A673 (cell line): ENCODE data around the gene SLC26A8. TPM values are rescaled to one million over a fixed set of nuclear protein-coding genes. Genes with fewer than 3 reads are reported as not detected.

Experiments used
- BruUV-seq: library from RNA; stranded (reverse); fragments of 400-500 nt; replicated peaks from 2 replicates; lab custom pipeline; 2021; lab: Mats Ljungman, UMichigan
- CTCF ChIA-PET: fragments of 300-600 bp; sonication (Branson Sonifier 250); formaldehyde crosslinking; loops from one replicate; lab custom pipeline; 2022; ENCODE audit warnings: antibody characterized with exemption; lab: Charles Lee
- POLR2A ChIA-PET: fragments of 300-600 bp; sonication (Branson Sonifier 250); formaldehyde crosslinking; loops from one replicate; lab custom pipeline; 2022; ENCODE audit warnings: antibody characterized with exemption; ENCODE audit not compliant: low non-redundant PET; lab: Charles Lee
- DNase-seq: peaks from one replicate; pipeline ENCODE4 v3.0.0-alpha.2; 2015; ENCODE audit warnings: low spot score
- H3K27ac ChIP-seq: fragments of 200-600 bp; sonication (generic); 2 replicates; pipeline ENCODE4 v1.5.1; 2016; ENCODE audit warnings: mixed run types, low read depth, mild to moderate bottlenecking, mixed read lengths, antibody characterized with exemption, low read length; ENCODE audit not compliant: poor library complexity, severe bottlenecking
- H3K27me3 ChIP-seq: fragments of 200-600 bp; sonication (generic); replicated peaks from 2 replicates; pipeline ENCODE4 v1.6.1; 2017; ENCODE audit warnings: mixed run types, low read depth, mild to moderate bottlenecking, mixed read lengths, antibody characterized with exemption, low read length; ENCODE audit not compliant: insufficient read depth, poor library complexity
- H3K36me3 ChIP-seq: fragments of 200-600 bp; sonication (generic); 2 replicates; pipeline ENCODE4 v1.6.1; 2016; ENCODE audit warnings: mixed run types, mild to moderate bottlenecking, mixed read lengths, antibody characterized with exemption, low read length; ENCODE audit not compliant: insufficient read depth, poor library complexity, severe bottlenecking
- H3K4me1 ChIP-seq: fragments of 200-600 bp; sonication (generic); 2 replicates; pipeline ENCODE4 v1.6.1; 2017; ENCODE audit warnings: mixed run types, mild to moderate bottlenecking, mixed read lengths, antibody characterized with exemption, low read length; ENCODE audit not compliant: insufficient read depth, poor library complexity, severe bottlenecking
- H3K4me3 ChIP-seq: fragments of 200-600 bp; sonication (generic); 2 replicates; pipeline ENCODE4 v1.5.1; 2016; ENCODE audit warnings: low read depth, mixed run types, mild to moderate bottlenecking, mixed read lengths, low read length; ENCODE audit not compliant: poor library complexity, severe bottlenecking
- H3K9me3 ChIP-seq: fragments of 200-600 bp; sonication (generic); 2 replicates; pipeline ENCODE4 v1.6.1; 2016; ENCODE audit warnings: mixed run types, low read depth, mild to moderate bottlenecking, mixed read lengths, antibody characterized with exemption, low read length; ENCODE audit not compliant: poor library complexity, severe bottlenecking
- EZH2 ChIP-seq: fragments of 200-600 bp; sonication (generic); IDR thresholded peaks from 2 replicates; pipeline ENCODE4 v1.6.1; 2017; ENCODE audit warnings: borderline replicate concordance, low read depth, mild to moderate bottlenecking, mixed read lengths, antibody characterized with exemption, low read length; ENCODE audit not compliant: poor library complexity, severe bottlenecking
- intact Hi-C: fragments of 100-400 bp; cut with micrococcal nuclease; formaldehyde crosslinking; loops from one replicate; pipeline ENCODE4 v1.10.0; 2022; ENCODE audit not compliant: unreplicated experiment
- total RNA-seq: library from RNA; stranded (reverse); gene quantifications from 2 replicates; pipeline ENCODE4 v1.2.3, GENCODE V29; 2021
- TF ChIP-seq, protein P1 (sequence below): fragments of 300-800, 200-600 bp; sonication (generic); conservative IDR thresholded peaks from 2 replicates; pipeline ENCODE4 v1.5.1; 2017; ENCODE audit warnings: low read depth, mild to moderate bottlenecking, antibody characterized with exemption, low read length, moderate library complexity, mixed read lengths

Gene SLC26A8
- total RNA-seq, 1 experiment from 2014 or later = not detected

DNA sequence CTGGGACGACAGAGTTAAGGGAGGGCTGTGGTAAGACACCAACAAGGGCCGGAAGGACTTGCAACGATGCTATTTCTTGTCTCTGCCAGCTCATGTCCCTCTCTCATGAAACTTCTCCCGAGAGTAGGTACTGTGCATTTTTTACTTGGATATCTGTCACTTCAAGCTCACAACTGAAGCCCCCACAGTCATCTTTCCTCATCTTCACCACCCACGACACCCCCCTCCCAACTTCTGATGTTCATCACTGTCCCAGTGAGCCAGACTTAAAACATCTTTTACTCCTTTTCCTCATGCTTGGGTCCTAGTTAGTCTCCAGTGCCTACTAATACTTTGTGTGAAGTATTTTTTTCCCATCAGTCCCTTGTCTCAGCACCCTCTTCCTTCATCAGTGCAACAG lies 68.9 kb downstream of the SLC26A8 start:
- TF ChIP-seq, protein P1, sequence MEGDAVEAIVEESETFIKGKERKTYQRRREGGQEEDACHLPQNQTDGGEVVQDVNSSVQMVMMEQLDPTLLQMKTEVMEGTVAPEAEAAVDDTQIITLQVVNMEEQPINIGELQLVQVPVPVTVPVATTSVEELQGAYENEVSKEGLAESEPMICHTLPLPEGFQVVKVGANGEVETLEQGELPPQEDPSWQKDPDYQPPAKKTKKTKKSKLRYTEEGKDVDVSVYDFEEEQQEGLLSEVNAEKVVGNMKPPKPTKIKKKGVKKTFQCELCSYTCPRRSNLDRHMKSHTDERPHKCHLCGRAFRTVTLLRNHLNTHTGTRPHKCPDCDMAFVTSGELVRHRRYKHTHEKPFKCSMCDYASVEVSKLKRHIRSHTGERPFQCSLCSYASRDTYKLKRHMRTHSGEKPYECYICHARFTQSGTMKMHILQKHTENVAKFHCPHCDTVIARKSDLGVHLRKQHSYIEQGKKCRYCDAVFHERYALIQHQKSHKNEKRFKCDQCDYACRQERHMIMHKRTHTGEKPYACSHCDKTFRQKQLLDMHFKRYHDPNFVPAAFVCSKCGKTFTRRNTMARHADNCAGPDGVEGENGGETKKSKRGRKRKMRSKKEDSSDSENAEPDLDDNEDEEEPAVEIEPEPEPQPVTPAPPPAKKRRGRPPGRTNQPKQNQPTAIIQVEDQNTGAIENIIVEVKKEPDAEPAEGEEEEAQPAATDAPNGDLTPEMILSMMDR = no peak
- Histone ChIP-seq H3K4me1 (no peaks in the 10 kb centered on the region), H3K27me3 (peaks cover 4% of the 10 kb centered on the region), H3K9me3 (no peaks in the 10 kb centered on the region), H3K4me3 (no peak overlapping the region), H3K36me3 (no peaks in the 10 kb centered on the region), H3K27ac (no peak overlapping the region)
- CTCF ChIA-PET = no interaction called here
- BruUV-seq = no TSS peak
- no peak for DNase-seq
- intact Hi-C loops = no loop called here
- POLR2A ChIA-PET = no interaction called here

DNA sequence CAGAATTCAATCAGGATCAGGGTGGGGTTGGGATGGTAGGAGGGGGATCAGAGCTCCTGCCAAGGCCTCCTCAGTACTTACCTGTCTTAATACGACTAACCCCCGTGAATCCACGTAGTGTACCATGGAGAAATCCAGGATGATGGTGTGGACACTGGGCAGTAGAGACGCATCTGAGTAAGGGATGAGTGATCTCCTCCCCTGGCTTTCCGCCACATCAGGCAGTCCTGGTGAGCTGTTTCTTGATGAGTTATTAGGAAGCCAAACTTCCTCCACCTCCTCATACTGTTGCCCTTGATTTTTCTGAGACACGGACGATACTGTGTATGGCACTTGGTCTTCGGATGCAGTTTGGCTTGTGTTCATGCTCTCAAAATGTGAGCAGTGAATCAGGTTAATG lies 69.4 kb downstream of the SLC26A8 start:
- no TSS peak for BruUV-seq
- Histone ChIP-seq H3K9me3 (no peaks in the 10 kb centered on the region), H3K4me1 (no peaks in the 10 kb centered on the region), H3K27ac (no peak overlapping the region), H3K4me3 (no peak overlapping the region), H3K36me3 (no peaks in the 10 kb centered on the region), H3K27me3 (peaks cover 4% of the 10 kb centered on the region)
- ChIA-PET POLR2A (no interaction called here), CTCF (no interaction called here)
- intact Hi-C loops = no loop called here
- DNase-seq = no peak
- TF ChIP-seq, protein P1 = no peak
- TF ChIP-seq EZH2 = no peak

DNA sequence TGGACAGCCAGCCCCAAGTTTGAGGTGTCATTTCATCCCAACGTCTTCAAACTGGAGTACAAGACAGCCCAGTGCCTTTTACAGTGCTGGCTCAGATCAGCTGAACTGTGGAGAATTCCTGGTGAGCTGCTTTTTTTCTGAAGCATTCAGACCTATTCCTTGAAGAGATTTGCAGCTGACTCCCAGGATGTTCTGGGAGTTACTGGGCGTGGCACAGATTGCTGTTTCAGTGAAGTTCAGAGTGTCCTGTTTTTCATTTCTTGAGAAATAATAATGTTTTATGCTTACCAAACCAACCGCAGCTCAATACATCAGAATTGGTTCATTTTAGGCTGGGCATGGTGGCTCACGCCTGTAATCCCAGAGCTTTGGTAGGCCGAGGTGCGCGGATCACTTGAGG lies 70.1 kb downstream of the SLC26A8 start:
- no TSS peak for BruUV-seq
- no peak overlapping the region for H3K4me3 ChIP-seq
- TF ChIP-seq, protein P1 = no peak
- no peak for TF ChIP-seq EZH2
- POLR2A ChIA-PET = no interaction called here
- H3K4me1 ChIP-seq = no peaks in the 10 kb centered on the region
- intact Hi-C loops = no loop called here
- DNase-seq = no peak
- peaks cover 4% of the 10 kb centered on the region for H3K27me3 ChIP-seq
- H3K9me3 ChIP-seq = no peaks in the 10 kb centered on the region
- no peak overlapping the region for H3K27ac ChIP-seq
- no peaks in the 10 kb centered on the region for H3K36me3 ChIP-seq
- CTCF ChIA-PET = no interaction called here
